HL-60 (cell line): Measurements from ENCODE around the gene PIP4K2A.

Source experiments
- DNase-seq, 2 experiments: peaks; one replicate each; pipeline ENCODE4 v3.0.0-alpha.2; 2010 to 2020; ENCODE audit warnings: low read depth in 1 of 2, low spot score in 1 of 2
- H3K27ac ChIP-seq: fragments of 250-450 bp; sonication (Bioruptor Pico); replicated peaks from 2 replicates; pipeline ENCODE4 v1.5.1; 2020; ENCODE audit warnings: mild to moderate bottlenecking, moderate library complexity
- H3K27me3 ChIP-seq: fragments of 250-450 bp; sonication (Bioruptor Pico); 2 replicates; pipeline ENCODE4 v1.5.1; 2021; ENCODE audit warnings: mild to moderate bottlenecking, moderate library complexity; ENCODE audit not compliant: insufficient read depth, poor library complexity, severe bottlenecking
- H3K4me3 ChIP-seq: replicated peaks from 2 replicates; pipeline ENCODE4 v1.5.1; 2011; ENCODE audit warnings: mild to moderate bottlenecking, control low read depth, low read length; ENCODE audit not compliant: insufficient read depth
- CTCF ChIP-seq: IDR thresholded peaks from one replicate; pipeline ENCODE4 v1.5.1; 2011; ENCODE audit warnings: low read length, control low read depth, inconsistent platforms; ENCODE audit not compliant: insufficient read depth
- GABPA ChIP-seq: IDR thresholded peaks from 2 replicates; pipeline ENCODE4 v1.6.1; 2012; ENCODE audit warnings: low read depth
- POLR2AphosphoS5 ChIP-seq: IDR thresholded peaks from 2 replicates; pipeline ENCODE4 v1.6.1; 2012; ENCODE audit warnings: low read depth
- REST ChIP-seq: IDR thresholded peaks from 2 replicates; pipeline ENCODE4 v1.6.1; 2012; ENCODE audit warnings: low read depth; ENCODE audit not compliant: insufficient replicate concordance
- SPI1 ChIP-seq: IDR thresholded peaks from 2 replicates; pipeline ENCODE4 v1.6.1; 2012; ENCODE audit warnings: low read depth, mild to moderate bottlenecking, borderline replicate concordance

PIP4K2A gene

GRCh38 chr10:22593636-22594198 is 120.7 kb downstream of the PIP4K2A start:
- no peak for DNase-seq
- no peak overlapping the region for H3K4me3 ChIP-seq
- no peaks in the 10 kb centered on the region for H3K27me3 ChIP-seq
- H3K27ac ChIP-seq, result no peak overlapping the region
- TF ChIP-seq GABPA, result no peak

GRCh38 chr10:22593026-22593425 is 121.4 kb downstream of the PIP4K2A start:
- Histone ChIP-seq H3K27ac (no peak overlapping the region), H3K27me3 (no peaks in the 10 kb centered on the region), H3K4me3 (no peak overlapping the region)
- DNase-seq, result no peak
- TF ChIP-seq GABPA, result no peak
- no peak for TF ChIP-seq POLR2AphosphoS5
- no peak for TF ChIP-seq SPI1
- TF ChIP-seq CTCF, result no peak
- TF ChIP-seq REST, result no peak

- no peak overlapping the region for H3K4me3 ChIP-seq
- H3K27ac ChIP-seq, result no peak overlapping the region
- TF ChIP-seq SPI1, result no peak
- no peak for TF ChIP-seq CTCF
- TF ChIP-seq POLR2AphosphoS5, result no peak
- no peak for TF ChIP-seq REST
- no peak for TF ChIP-seq GABPA
- no peak for DNase-seq
- no peaks in the 10 kb centered on the region for H3K27me3 ChIP-seq
Observed at GRCh38 chr10:22589851-22590514, 124.4 kb downstream of the PIP4K2A start.

- H3K27ac ChIP-seq, result no peak overlapping the region
- TF ChIP-seq REST, result no peak
- no peak for TF ChIP-seq SPI1
- TF ChIP-seq GABPA, result no peak
- TF ChIP-seq CTCF, result no peak
- TF ChIP-seq POLR2AphosphoS5, result no peak
- H3K27me3 ChIP-seq, result no peaks in the 10 kb centered on the region
- no peak for DNase-seq
- H3K4me3 ChIP-seq, result no peak overlapping the region
Observed at GRCh38 chr10:22588462-22588861, 125.9 kb downstream of the PIP4K2A start.
